Caco-2 (cell line): ENCODE measurements around the gene CDK10. TPM values are rescaled to one million over a fixed set of nuclear protein-coding genes. Genes with fewer than 3 reads are reported as not detected.

ENCODE experiments used
- BruUV-seq: library from RNA; stranded (reverse); fragments of 400-500 nt; replicated peaks from 2 replicates; lab custom pipeline; 2021; lab: Mats Ljungman, UMichigan
- CTCF ChIA-PET: fragments of 300-600 bp; sonication (Branson Sonifier 250); formaldehyde crosslinking; loops from one replicate; lab custom pipeline; 2022; ENCODE audit warnings: antibody characterized with exemption; lab: Charles Lee
- POLR2A ChIA-PET: fragments of 300-600 bp; sonication (Branson Sonifier 250); formaldehyde crosslinking; loops from one replicate; lab custom pipeline; 2022; ENCODE audit warnings: antibody characterized with exemption; lab: Charles Lee
- DNase-seq, 2 experiments: peaks; one replicate each; pipeline versions ENCODE4 v3.0.0 to v3.0.0-alpha.2; 2020 to 2022
- H3K27me3 ChIP-seq: replicated peaks from 2 replicates; pipeline ENCODE4 v1.6.0; 2011; ENCODE audit warnings: low read length; ENCODE audit not compliant: control insufficient read depth, insufficient read depth
- H3K36me3 ChIP-seq: 2 replicates; pipeline ENCODE4 v1.5.1; 2011; ENCODE audit warnings: low read length; ENCODE audit not compliant: control insufficient read depth, insufficient read depth
- H3K4me1 ChIP-seq: fragments of 250-450 bp; sonication (Bioruptor Pico); 2 replicates; pipeline ENCODE4 v1.5.1; 2020; ENCODE audit warnings: mild to moderate bottlenecking
- H3K4me3 ChIP-seq: 2 replicates; pipeline ENCODE4 v1.5.1; 2011; ENCODE audit warnings: low read depth, mild to moderate bottlenecking, control low read depth, low read length
- H3K9me3 ChIP-seq: fragments of 250-450 bp; sonication (Bioruptor Pico); 2 replicates; pipeline ENCODE4 v1.5.1; 2020; ENCODE audit warnings: mild to moderate bottlenecking, moderate library complexity
- H3K27ac Mint-ChIP-seq: one replicate; pipeline ENCODE4 v1.8.0; 2022; ENCODE audit warnings: mixed read lengths; ENCODE audit not compliant: unreplicated experiment
- H3K27me3 Mint-ChIP-seq: one replicate; pipeline ENCODE4 v1.8.0; 2022; ENCODE audit warnings: mixed read lengths; ENCODE audit not compliant: insufficient read depth, unreplicated experiment
- H3K36me3 Mint-ChIP-seq: one replicate; pipeline ENCODE4 v1.8.0; 2022; ENCODE audit warnings: mild to moderate bottlenecking, mixed read lengths; ENCODE audit not compliant: insufficient read depth, unreplicated experiment
- H3K4me1 Mint-ChIP-seq: one replicate; pipeline ENCODE4 v1.8.0; 2022; ENCODE audit warnings: low read depth, mixed read lengths; ENCODE audit not compliant: unreplicated experiment
- H3K4me3 Mint-ChIP-seq: one replicate; pipeline ENCODE4 v1.8.0; 2022; ENCODE audit warnings: mild to moderate bottlenecking, moderate library complexity, mixed read lengths; ENCODE audit not compliant: unreplicated experiment
- H3K9me3 Mint-ChIP-seq: one replicate; pipeline ENCODE4 v1.8.0; 2022; ENCODE audit warnings: mixed read lengths; ENCODE audit not compliant: unreplicated experiment
- CTCF ChIP-seq, 2 experiments: fragments of 200-600 bp in 1 of 2; IDR thresholded peaks; 1 replicate in 1 of 2; 2 replicates in 1 of 2; pipeline versions ENCODE4 v1.5.1 to v1.8.0; 2011 to 2022; ENCODE audit warnings: antibody characterized with exemption in 1 of 2, control low read depth in 1 of 2, inconsistent platforms in 1 of 2, low read depth in 1 of 2, low read length in 1 of 2, mild to moderate bottlenecking in 1 of 2, moderate library complexity in 1 of 2; ENCODE audit not compliant: insufficient read depth in 1 of 2, severe bottlenecking in 1 of 2, unreplicated experiment in 1 of 2
- intact Hi-C: fragments of 100-400 bp; cut with micrococcal nuclease; formaldehyde crosslinking; loops from one replicate; pipeline ENCODE4 v1.10.0; 2022; ENCODE audit not compliant: unreplicated experiment
- total RNA-seq: library from RNA; stranded (reverse); gene quantifications from 2 replicates; pipeline ENCODE4 v1.2.3, GENCODE V29; 2022

Gene CDK10
- total RNA-seq, 1 experiment from 2014 or later, result 135 TPM

DNA sequence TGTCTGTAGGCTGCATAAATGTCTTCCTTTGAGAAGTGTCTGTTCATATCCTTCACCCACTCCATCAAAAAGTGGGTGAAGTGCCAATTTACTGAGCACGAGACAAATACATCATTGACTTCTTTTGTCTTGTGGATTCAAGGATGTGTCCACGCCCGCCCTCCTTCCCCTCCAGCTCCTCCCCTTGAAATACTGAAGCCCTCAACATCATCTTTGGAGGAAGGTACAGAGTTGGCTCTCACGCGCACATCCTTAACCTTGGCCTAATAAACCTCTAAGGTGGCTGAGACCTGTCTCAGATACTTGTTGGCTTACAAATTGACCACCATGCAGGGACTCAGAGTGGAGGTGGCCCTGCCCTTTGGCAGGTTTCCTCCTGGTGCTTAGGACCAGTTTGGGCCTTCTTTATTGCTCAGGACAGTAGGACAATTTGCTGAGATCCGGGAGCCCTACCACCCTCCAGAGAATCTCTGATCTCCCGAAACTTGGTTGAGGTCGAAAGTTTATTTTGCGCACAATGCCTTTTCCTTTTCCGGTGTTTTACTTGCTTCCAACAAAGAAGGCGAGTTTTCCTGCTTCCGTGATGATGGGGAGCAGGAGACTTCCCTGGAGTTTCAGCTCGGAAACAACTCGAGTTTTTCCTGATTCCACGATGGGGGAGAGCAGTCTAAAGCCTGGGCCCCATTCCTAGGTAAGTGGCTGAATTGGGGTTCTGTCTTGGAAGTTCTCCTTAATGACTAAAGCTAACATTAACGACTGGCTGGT lies 14.1 kb upstream of the CDK10 start:
- no peaks in the 10 kb centered on the region for H3K9me3 Mint-ChIP-seq
- H3K4me1 Mint-ChIP-seq, result no peaks in the 10 kb centered on the region
- H3K27ac Mint-ChIP-seq, result no peak overlapping the region
- H3K4me3 Mint-ChIP-seq, result no peak overlapping the region
- Histone ChIP-seq H3K9me3 (peaks cover 15% of the 10 kb centered on the region), H3K4me1 (no peaks in the 10 kb centered on the region), H3K36me3 (no peaks in the 10 kb centered on the region), H3K4me3 (no peak overlapping the region), H3K27me3 (no peaks in the 10 kb centered on the region)
- DNase-seq, result no peak
- ChIA-PET POLR2A (no interaction called here), CTCF (no interaction called here)
- H3K36me3 Mint-ChIP-seq, result peaks cover 10% of the 10 kb centered on the region
- no TSS peak for BruUV-seq
- H3K27me3 Mint-ChIP-seq, result no peaks in the 10 kb centered on the region
- intact Hi-C loops, result no loop called here
- no peak for TF ChIP-seq CTCF (IDR thresholded peaks at IDR 0.05; ENCODE audit: insufficient read depth in 1 of 2, low read depth in 1 of 2, low read length in 1 of 2, severe bottlenecking in 1 of 2, unreplicated experiment in 1 of 2)

DNA sequence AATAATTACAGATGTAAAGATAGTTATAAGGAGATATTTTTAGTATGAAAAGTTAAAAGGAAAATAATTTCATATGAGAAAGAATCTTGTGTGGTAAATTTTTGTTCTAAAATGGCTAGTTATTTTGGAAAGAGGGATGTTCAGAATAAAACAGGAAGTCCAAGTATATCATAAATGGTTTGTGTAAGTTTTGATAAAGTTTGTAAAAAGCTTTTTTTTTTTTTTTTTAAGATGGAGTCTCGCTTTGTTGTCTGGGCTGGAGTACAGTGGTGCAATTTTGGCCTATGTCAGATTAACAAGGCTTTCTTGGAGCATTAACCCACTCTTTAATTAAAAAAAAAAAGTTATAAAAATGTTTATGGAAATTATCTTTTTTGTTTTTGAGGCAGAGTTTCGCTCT lies 8.2 kb upstream of the CDK10 start:
- peaks cover 11% of the 10 kb centered on the region for H3K9me3 Mint-ChIP-seq

GRCh38 chr16:89685916-89686315 lies 573 bp upstream of the CDK10 start:
- H3K27me3 ChIP-seq, result no peaks in the 10 kb centered on the region
- no peaks in the 10 kb centered on the region for H3K27me3 Mint-ChIP-seq
- H3K36me3 ChIP-seq, result peaks cover 5% of the 10 kb centered on the region; the same call in 1 of the 2 replicates
- no peak for DNase-seq
- ChIA-PET POLR2A (interaction anchor here (0.5 to 1.5 kb wide), 5 partner anchors 14 to 125 kb away, joined by 3 to 14 read pairs (median 5); partner anchors contain the start of genes CHMP1A, SPATA33 and VPS9D1), CTCF (interaction anchor here (1.4 to 1.9 kb wide), 2 partner anchors 15 to 86 kb away, joined by 4 to 11 read pairs; partner anchors contain the start of gene SPATA2L)
- H3K9me3 ChIP-seq, result peaks cover 9% of the 10 kb centered on the region; the same call in 1 of the 2 replicates
- no peak overlapping the region for H3K4me3 ChIP-seq
- H3K9me3 Mint-ChIP-seq, result peaks cover 21% of the 10 kb centered on the region
- H3K4me3 Mint-ChIP-seq, result peak overlapping the region; percentile 71
- H3K4me1 Mint-ChIP-seq, result peaks cover 6% of the 10 kb centered on the region
- intact Hi-C loops, result loop anchor here (2.0 kb wide), 1 partner anchor 27 kb away; no protein-coding TSS in a partner anchor
- BruUV-seq, result no TSS peak
- no peak for TF ChIP-seq CTCF (IDR thresholded peaks at IDR 0.05; ENCODE audit: insufficient read depth in 1 of 2, low read depth in 1 of 2, low read length in 1 of 2, severe bottlenecking in 1 of 2, unreplicated experiment in 1 of 2)
- peaks cover 10% of the 10 kb centered on the region for H3K4me1 ChIP-seq
- H3K36me3 Mint-ChIP-seq, result peaks cover 58% of the 10 kb centered on the region
- peak overlapping the region; percentile 77 for H3K27ac Mint-ChIP-seq

More for the DNA sequence above, 8.2 kb upstream of the CDK10 start:
- Histone ChIP-seq H3K9me3 (peaks cover 34% of the 10 kb centered on the region), H3K27me3 (no peaks in the 10 kb centered on the region), H3K4me3 (no peak overlapping the region), H3K36me3 (no peaks in the 10 kb centered on the region), H3K4me1 (no peaks in the 10 kb centered on the region)
- CTCF ChIA-PET, result no interaction called here
- Mint-ChIP-seq H3K36me3 (peaks cover 4% of the 10 kb centered on the region), H3K4me1 (no peaks in the 10 kb centered on the region), H3K27me3 (no peaks in the 10 kb centered on the region), H3K27ac (no peak overlapping the region), H3K4me3 (no peak overlapping the region)
- no peak for DNase-seq
- POLR2A ChIA-PET, result no interaction called here
- no TSS peak for BruUV-seq
- intact Hi-C loops, result no loop called here
- TF ChIP-seq CTCF (IDR thresholded peaks at IDR 0.05; ENCODE audit: insufficient read depth in 1 of 2, low read depth in 1 of 2, low read length in 1 of 2, severe bottlenecking in 1 of 2, unreplicated experiment in 1 of 2), result no peak
